KMS-11 (cell line): Measurements from ENCODE around the gene NAV2.

Experiments used
- H2AFZ ChIP-seq: fragments of 200-600 bp; sonication (generic); 2 replicates; pipeline ENCODE4 v1.6.1; 2016; ENCODE audit warnings: antibody characterized with exemption, mixed run types, low read depth
- H3K27ac ChIP-seq: fragments of 200-600 bp; sonication (generic); 2 replicates; pipeline ENCODE4 v1.6.1; 2016; ENCODE audit warnings: mild to moderate bottlenecking, mixed run types
- H3K27me3 ChIP-seq: fragments of 200-600 bp; sonication (generic); 2 replicates; pipeline ENCODE4 v1.6.1; 2017; ENCODE audit warnings: mild to moderate bottlenecking, low read depth, mixed run types, moderate library complexity; ENCODE audit not compliant: insufficient read depth
- H3K36me3 ChIP-seq: fragments of 200-600 bp; sonication (generic); 2 replicates; pipeline ENCODE4 v1.6.1; 2017; ENCODE audit warnings: mild to moderate bottlenecking, mixed run types; ENCODE audit not compliant: insufficient read depth
- H3K4me1 ChIP-seq: fragments of 200-600 bp; sonication (generic); 2 replicates; pipeline ENCODE4 v1.6.1; 2016; ENCODE audit warnings: mild to moderate bottlenecking, low read depth, mixed run types; ENCODE audit not compliant: poor library complexity, severe bottlenecking
- H3K4me2 ChIP-seq: fragments of 200-600 bp; sonication (generic); 2 replicates; pipeline ENCODE4 v1.7.0; 2016; ENCODE audit warnings: mild to moderate bottlenecking, mixed run types
- H3K4me3 ChIP-seq: fragments of 200-600 bp; sonication (generic); IDR thresholded peaks from 2 replicates; pipeline ENCODE4 v1.6.1; 2017; ENCODE audit warnings: low read depth, low read length, mixed read lengths; ENCODE audit not compliant: insufficient read depth
- H3K79me2 ChIP-seq: fragments of 200-600 bp; sonication (generic); 2 replicates; pipeline ENCODE4 v1.6.1; 2016; ENCODE audit warnings: low read depth, mixed run types; ENCODE audit not compliant: insufficient read depth
- H3K9ac ChIP-seq: fragments of 200-600 bp; sonication (generic); 2 replicates; pipeline ENCODE4 v1.6.1; 2016; ENCODE audit warnings: mild to moderate bottlenecking, mixed run types
- H4K20me1 ChIP-seq: fragments of 200-600 bp; sonication (generic); 2 replicates; pipeline ENCODE4 v1.6.1; 2016; ENCODE audit warnings: mild to moderate bottlenecking, mixed run types; ENCODE audit not compliant: insufficient read depth
- CTCF ChIP-seq: fragments of 200-600 bp; sonication (generic); conservative IDR thresholded peaks from 2 replicates; pipeline ENCODE4 v1.6.1; 2017; ENCODE audit warnings: low read depth, mild to moderate bottlenecking, antibody characterized with exemption, low read length, moderate library complexity, mixed read lengths

The NAV2 gene

GRCh38 chr11:20089796-20090653 is 377.4 kb downstream of the NAV2 start:
- H3K27ac ChIP-seq = no peak overlapping the region
- no peaks in the 10 kb centered on the region for H4K20me1 ChIP-seq
- no peak overlapping the region for H2AFZ ChIP-seq
- H3K9ac ChIP-seq = no peak overlapping the region
- H3K36me3 ChIP-seq = no peaks in the 10 kb centered on the region
- no peaks in the 10 kb centered on the region for H3K27me3 ChIP-seq
- H3K4me3 ChIP-seq = no peak overlapping the region
- TF ChIP-seq CTCF = no peak
- H3K79me2 ChIP-seq = no peaks in the 10 kb centered on the region
- H3K4me2 ChIP-seq = 0 out of 2 replicates have a peak overlapping the region, but pooled peaks have one; percentile 3
- H3K4me1 ChIP-seq = peaks cover 29% of the 10 kb centered on the region

DNA sequence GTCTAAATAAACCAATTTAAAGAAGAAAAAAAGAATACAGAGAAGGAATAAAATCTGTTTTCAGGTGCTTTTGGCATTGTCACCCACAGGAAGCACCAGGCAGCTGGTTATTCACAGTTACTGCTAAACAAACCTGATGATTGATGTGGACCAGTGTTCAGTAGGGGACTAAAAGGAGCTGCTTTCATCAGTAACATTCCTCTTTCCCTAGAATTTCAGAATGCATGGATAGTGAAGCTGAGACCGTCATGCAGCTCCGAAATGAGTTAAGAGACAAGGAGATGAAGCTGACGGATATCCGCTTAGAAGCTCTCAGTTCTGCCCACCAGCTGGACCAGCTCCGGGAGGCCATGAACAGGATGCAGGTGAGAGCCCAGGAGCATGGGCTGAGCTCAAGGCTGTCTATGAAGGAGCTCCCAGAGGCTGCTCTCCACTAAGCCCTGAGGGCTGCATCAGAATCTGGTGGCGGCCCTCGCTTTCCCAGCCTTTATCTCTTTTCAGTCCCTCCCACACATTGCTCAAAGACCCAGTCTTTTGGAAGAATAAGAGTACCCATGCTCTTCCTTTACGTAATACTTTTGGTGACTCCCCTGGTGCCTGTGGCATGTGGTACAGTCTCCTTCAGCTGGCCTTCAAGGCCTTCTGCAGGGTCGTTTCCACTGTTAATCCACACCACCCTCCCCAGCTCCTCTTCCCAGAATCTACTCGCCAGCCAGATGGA is 378.2 kb downstream of the NAV2 start:
- H3K4me3 ChIP-seq = no peak overlapping the region
- H3K4me1 ChIP-seq = peaks cover 29% of the 10 kb centered on the region
- no peaks in the 10 kb centered on the region for H3K27me3 ChIP-seq
- H3K36me3 ChIP-seq = no peaks in the 10 kb centered on the region
- H3K79me2 ChIP-seq = no peaks in the 10 kb centered on the region
- H2AFZ ChIP-seq = no peak overlapping the region
- H3K27ac ChIP-seq = no peak overlapping the region
- TF ChIP-seq CTCF = no peak
- no peak overlapping the region for H3K4me2 ChIP-seq
- no peak overlapping the region for H3K9ac ChIP-seq
- no peaks in the 10 kb centered on the region for H4K20me1 ChIP-seq

- H3K36me3 ChIP-seq = no peaks in the 10 kb centered on the region
- no peak overlapping the region for H3K4me3 ChIP-seq
- H3K27ac ChIP-seq = no peak overlapping the region
- no peak overlapping the region for H3K9ac ChIP-seq
- no peak for TF ChIP-seq CTCF
- H4K20me1 ChIP-seq = no peaks in the 10 kb centered on the region
- no peaks in the 10 kb centered on the region for H3K79me2 ChIP-seq
- no peak overlapping the region for H3K4me2 ChIP-seq
- no peaks in the 10 kb centered on the region for H3K27me3 ChIP-seq
- H2AFZ ChIP-seq = no peak overlapping the region
- H3K4me1 ChIP-seq = peaks cover 15% of the 10 kb centered on the region
Measured at GRCh38 chr11:20093775-20094174, 381.1 kb downstream of the NAV2 start.

DNA sequence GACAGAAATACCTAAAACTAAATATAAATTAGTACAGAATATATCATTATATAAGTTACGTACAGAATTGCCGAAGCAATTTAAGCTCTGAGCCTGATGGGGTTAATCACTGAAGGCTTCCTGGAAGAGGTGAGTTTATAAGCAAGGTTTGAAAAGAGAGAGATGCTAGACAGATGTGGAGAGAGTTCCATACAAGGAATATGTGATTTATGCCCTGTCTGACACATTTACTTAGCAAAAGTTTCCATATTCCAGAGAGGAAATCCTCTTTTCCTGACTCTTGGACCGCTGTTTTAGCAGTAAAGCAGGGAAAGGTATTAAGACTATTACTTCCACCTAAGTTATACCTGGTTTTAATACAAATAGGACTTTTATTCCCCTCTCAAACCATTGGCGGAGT is 382.6 kb downstream of the NAV2 start:
- Histone ChIP-seq H2AFZ (no peak overlapping the region), H3K27me3 (no peaks in the 10 kb centered on the region), H3K79me2 (no peaks in the 10 kb centered on the region), H3K4me1 (peaks cover 1% of the 10 kb centered on the region), H3K9ac (no peak overlapping the region), H3K4me2 (no peak overlapping the region), H3K4me3 (no peak overlapping the region), H3K36me3 (no peaks in the 10 kb centered on the region), H3K27ac (no peak overlapping the region), H4K20me1 (no peaks in the 10 kb centered on the region)
- TF ChIP-seq CTCF = no peak
